Measurements from ENCODE around the gene PCSK6. TPM values are rescaled to one million over a fixed set of nuclear protein-coding genes. Genes with fewer than 3 reads are reported as not detected.

The PCSK6 gene
- total RNA-seq, 1 experiment from 2014 or later, result 69.5 TPM

GRCh38 chr15:101517504-101517903 is 28.0 kb upstream of the PCSK6 start:
- BruUV-seq (replicated peaks), result no TSS peak
- no peak for DNase-seq
- intact Hi-C loops (cut with micrococcal nuclease; ENCODE audit: unreplicated experiment), result no loop called here
- peaks cover 42% of the 10 kb centered on the region for H3K9me3 Mint-ChIP-seq (ENCODE audit: unreplicated experiment)
- POLR2A ChIA-PET, result no interaction called here
- H3K27ac Mint-ChIP-seq (ENCODE audit: unreplicated experiment), result no peak overlapping the region
- H3K4me3 Mint-ChIP-seq (ENCODE audit: unreplicated experiment), result no peak overlapping the region
- H3K27me3 Mint-ChIP-seq (ENCODE audit: insufficient read depth, unreplicated experiment), result peaks cover 6% of the 10 kb centered on the region
- no peaks in the 10 kb centered on the region for H3K27me3 ChIP-seq (replicated peaks; ENCODE audit: control insufficient read depth, insufficient read depth, low read length)
- no peaks in the 10 kb centered on the region for H3K4me1 Mint-ChIP-seq (ENCODE audit: low read depth, unreplicated experiment)
- H3K36me3 ChIP-seq (ENCODE audit: control insufficient read depth, insufficient read depth, low read length), result no peaks in the 10 kb centered on the region
- H3K9me3 ChIP-seq, result peaks cover 28% of the 10 kb centered on the region
- H3K4me1 ChIP-seq, result no peaks in the 10 kb centered on the region
- no peak for TF ChIP-seq CTCF (IDR thresholded peaks at IDR 0.05; ENCODE audit: insufficient read depth in 1 of 2, low read depth in 1 of 2, low read length in 1 of 2, severe bottlenecking in 1 of 2, unreplicated experiment in 1 of 2)
- no peak overlapping the region for H3K4me3 ChIP-seq (ENCODE audit: low read depth, low read length)
- CTCF ChIA-PET, result no interaction called here
- H3K36me3 Mint-ChIP-seq (ENCODE audit: insufficient read depth, unreplicated experiment), result no peaks in the 10 kb centered on the region

- H3K27me3 Mint-ChIP-seq (ENCODE audit: insufficient read depth, unreplicated experiment), result no peaks in the 10 kb centered on the region
- Histone ChIP-seq H3K9me3 (peaks cover 27% of the 10 kb centered on the region), H3K36me3 (ENCODE audit: control insufficient read depth, insufficient read depth, low read length) (no peaks in the 10 kb centered on the region), H3K4me1 (no peaks in the 10 kb centered on the region), H3K27me3 (replicated peaks; ENCODE audit: control insufficient read depth, insufficient read depth, low read length) (no peaks in the 10 kb centered on the region), H3K4me3 (ENCODE audit: low read depth, low read length) (no peak overlapping the region)
- peaks cover 31% of the 10 kb centered on the region for H3K9me3 Mint-ChIP-seq (ENCODE audit: unreplicated experiment)
- no TSS peak for BruUV-seq (replicated peaks)
- POLR2A ChIA-PET, result interaction anchor here (0.7 kb wide), 1 partner anchor 288 kb away, joined by 3 read pairs; no protein-coding TSS in a partner anchor
- H3K27ac Mint-ChIP-seq (ENCODE audit: unreplicated experiment), result no peak overlapping the region
- CTCF ChIA-PET, result no interaction called here
- H3K4me1 Mint-ChIP-seq (ENCODE audit: low read depth, unreplicated experiment), result no peaks in the 10 kb centered on the region
- H3K4me3 Mint-ChIP-seq (ENCODE audit: unreplicated experiment), result no peak overlapping the region
- intact Hi-C loops (cut with micrococcal nuclease; ENCODE audit: unreplicated experiment), result no loop called here
- H3K36me3 Mint-ChIP-seq (ENCODE audit: insufficient read depth, unreplicated experiment), result no peaks in the 10 kb centered on the region
- TF ChIP-seq CTCF (IDR thresholded peaks at IDR 0.05; ENCODE audit: insufficient read depth in 1 of 2, low read depth in 1 of 2, low read length in 1 of 2, severe bottlenecking in 1 of 2, unreplicated experiment in 1 of 2), result no peak
- DNase-seq, result no peak
Measured at GRCh38 chr15:101514318-101514717, 24.8 kb upstream of the PCSK6 start.

GRCh38 chr15:101511717-101512116 is 22.2 kb upstream of the PCSK6 start:
- POLR2A ChIA-PET, result no interaction called here
- no peak overlapping the region for H3K4me3 ChIP-seq (ENCODE audit: low read depth, low read length)
- DNase-seq, result no peak
- CTCF ChIA-PET, result no interaction called here
- H3K36me3 ChIP-seq (ENCODE audit: control insufficient read depth, insufficient read depth, low read length), result no peaks in the 10 kb centered on the region
- peaks cover 11% of the 10 kb centered on the region; the same call in 1 of the 2 replicates for H3K9me3 ChIP-seq
- Mint-ChIP-seq H3K9me3 (ENCODE audit: unreplicated experiment) (peaks cover 13% of the 10 kb centered on the region), H3K27me3 (ENCODE audit: insufficient read depth, unreplicated experiment) (no peaks in the 10 kb centered on the region), H3K36me3 (ENCODE audit: insufficient read depth, unreplicated experiment) (no peaks in the 10 kb centered on the region), H3K4me3 (ENCODE audit: unreplicated experiment) (no peak overlapping the region), H3K4me1 (ENCODE audit: low read depth, unreplicated experiment) (no peaks in the 10 kb centered on the region), H3K27ac (ENCODE audit: unreplicated experiment) (no peak overlapping the region)
- no peak for TF ChIP-seq CTCF (IDR thresholded peaks at IDR 0.05; ENCODE audit: insufficient read depth in 1 of 2, low read depth in 1 of 2, low read length in 1 of 2, severe bottlenecking in 1 of 2, unreplicated experiment in 1 of 2)
- no peaks in the 10 kb centered on the region for H3K4me1 ChIP-seq
- no peaks in the 10 kb centered on the region for H3K27me3 ChIP-seq (replicated peaks; ENCODE audit: control insufficient read depth, insufficient read depth, low read length)
- intact Hi-C loops (cut with micrococcal nuclease; ENCODE audit: unreplicated experiment), result no loop called here
- BruUV-seq (replicated peaks), result no TSS peak

All from Caco-2 (cell line).